Smooth muscle cell of the coronary artery (primary cell): Measurements from ENCODE around the gene HOPX. TPM values are rescaled to one million over a fixed set of nuclear protein-coding genes. Genes with fewer than 3 reads are reported as not detected.

ENCODE experiments used
- total RNA-seq: library from RNA; depleted of rRNA; stranded (reverse); fragments of >200 nt; gene quantifications from 2 replicates; pipeline ENCODE4 v1.2.3, GENCODE V29; 2014; ENCODE audit warnings: low replicate concordance

HOPX gene, protein sequence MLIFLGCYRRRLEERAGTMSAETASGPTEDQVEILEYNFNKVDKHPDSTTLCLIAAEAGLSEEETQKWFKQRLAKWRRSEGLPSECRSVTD
- total RNA-seq: 0.23 TPM in 1 of 2 replicates, not detected in the other

DNA sequence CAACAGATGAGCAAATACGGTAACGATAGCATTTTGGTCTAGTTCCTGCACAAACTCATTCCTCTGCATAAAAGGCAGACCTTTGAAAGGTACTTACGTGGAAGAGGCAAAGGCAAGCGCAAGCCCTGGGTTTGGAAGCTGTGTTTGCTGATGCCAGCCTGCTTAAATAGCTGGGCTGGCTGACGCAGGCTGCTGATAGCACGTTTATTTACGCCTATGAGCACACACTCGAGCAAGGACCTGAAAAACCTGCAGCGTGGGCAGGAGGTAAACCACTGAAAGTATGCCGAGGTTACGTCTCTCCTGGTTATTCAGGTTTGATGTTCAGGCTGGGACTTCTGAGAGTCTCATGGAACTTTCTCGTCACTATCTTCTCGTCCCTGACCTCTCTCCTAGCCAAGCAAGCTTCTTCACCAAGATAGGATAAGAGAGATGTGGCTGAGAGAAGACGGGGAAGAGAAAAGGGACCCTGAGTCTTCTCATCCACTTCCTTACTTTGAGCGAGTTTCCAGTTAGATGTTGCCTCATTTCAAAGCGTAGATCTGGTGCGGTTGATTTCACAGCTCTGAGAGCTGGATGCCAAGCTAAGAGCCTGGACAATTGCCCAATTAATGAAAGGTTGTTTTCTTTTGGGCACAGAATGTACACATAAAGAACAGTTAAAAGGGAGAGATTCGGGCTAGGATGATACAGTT, at the start of gene HOPX:
Gene HOPX, minus strand, starts transcription at position 139 of the 695 bp plus-strand sequence. CDS start 23,480 bp downstream, outside the sequence.

Other genes starting within 250 kb of the HOPX start
- 9.9 and 13.1 TPM in 2 replicates for gene PPAT, start 245.7 kb downstream of the HOPX start, total RNA-seq
- gene PAICS, start 245.0 kb downstream of the HOPX start, total RNA-seq: 7.8 and 22.1 TPM in 2 replicates
- gene SRP72, start 213.7 kb downstream of the HOPX start, total RNA-seq: 77.6 and 95.9 TPM in 2 replicates
- gene ARL9, start 175.5 kb downstream of the HOPX start, total RNA-seq: 0.08 and 0.12 TPM in 2 replicates
- gene SPINK2, start 140.4 kb upstream of the HOPX start, total RNA-seq: not detected in 2 replicates
- gene REST, start 226.6 kb upstream of the HOPX start, total RNA-seq: 9.9 and 24.7 TPM in 2 replicates